Small intestine (tissue), 7 donors: ENCODE results near the gene PPM1J. TPM values are rescaled to one million over a fixed set of nuclear protein-coding genes. Genes with fewer than 3 reads are reported as not detected.
A peak's percentile ranks its signal among the peaks of the same experiment; 100 is the strongest.
"Not testable (repeated sequence)": the region's sequence is repeated elsewhere in the genome, so short reads cannot be mapped to it uniquely, and the experiment has no call there.

Source experiments
- DNase-seq, 2 donors: peaks; one replicate each; pipeline versions ENCODE4 v3.0.0 to v3.0.0-alpha.2; 2013
- FAIRE-seq: peaks from 2 replicates; lab custom pipeline; 2012; peaks lifted over from hg19 to GRCh38; lab: Jason Lieb, UNC
- H3K27ac ChIP-seq, 3 donors: one replicate each; pipeline ENCODE4 v1.5.1; 2013; ENCODE audit warnings: low read length in 2 of 3, mild to moderate bottlenecking in 2 of 3, control low read depth in 1 of 3, inconsistent platforms in 1 of 3, low read depth in 1 of 3, moderate library complexity in 1 of 3
- H3K27me3 ChIP-seq, 3 donors: one replicate each; pipeline ENCODE4 v1.6.1; 2013; ENCODE audit warnings: low read length in 3 of 3, inconsistent platforms in 1 of 3; ENCODE audit not compliant: control insufficient read depth in 3 of 3, insufficient read depth in 3 of 3
- H3K36me3 ChIP-seq, 3 donors: one replicate each; pipeline ENCODE4 v1.6.1; 2013; ENCODE audit warnings: low read length in 3 of 3, inconsistent platforms in 1 of 3, low read depth in 1 of 3, mild to moderate bottlenecking in 1 of 3, moderate library complexity in 1 of 3; ENCODE audit not compliant: control insufficient read depth in 3 of 3, insufficient read depth in 2 of 3
- H3K4me1 ChIP-seq, 3 donors: one replicate each; pipeline ENCODE4 v1.6.1; 2013; ENCODE audit warnings: low read length in 2 of 3, inconsistent platforms in 1 of 3, low read depth in 1 of 3, mild to moderate bottlenecking in 1 of 3, moderate library complexity in 1 of 3; ENCODE audit not compliant: control insufficient read depth in 3 of 3, insufficient read depth in 2 of 3
- H3K4me3 ChIP-seq, 3 donors: one replicate each; pipeline ENCODE4 v1.5.1; 2013; ENCODE audit warnings: low read length in 3 of 3, control low read depth in 1 of 3, inconsistent platforms in 1 of 3, low read depth in 1 of 3, mild to moderate bottlenecking in 1 of 3, moderate library complexity in 1 of 3
- H3K9me3 ChIP-seq, 2 donors: one replicate each; pipeline ENCODE4 v1.6.1; 2013; ENCODE audit warnings: low read depth in 1 of 2, low read length in 1 of 2; ENCODE audit not compliant: control insufficient read depth in 2 of 2, insufficient read depth in 1 of 2
- WGBS, 3 donors: extraction: QIAGEN DNeasy Blood & Tissue Kit; methylation state at CpG; one replicate each; pipeline ENCODE4 v1.1.7; 2013; 5-methylcytosine and 5-hydroxymethylcytosine counted together
- polyA plus RNA-seq, 4 donors: library from polyadenylated mRNA; stranded (reverse) in 3 of 4; unstranded in 1 of 4; fragments of 200-250 nt in 3 of 4; fragments of 120-200 nt in 1 of 4; gene quantifications; one replicate each; pipeline versions ENCODE4 v1.2.1 to v1.2.3, GENCODE V29; 2013
- donor health status: healthy with polysubstance abuse.
- donor health status: control.
- donor health status: control.
- donor health status: Bipolar disorder and iron deficiency.
- donor health status: healthy.

PPM1J gene
- polyA plus RNA-seq, 4 donors = 0.35 to 1.00 TPM; not detected in 2

DNA sequence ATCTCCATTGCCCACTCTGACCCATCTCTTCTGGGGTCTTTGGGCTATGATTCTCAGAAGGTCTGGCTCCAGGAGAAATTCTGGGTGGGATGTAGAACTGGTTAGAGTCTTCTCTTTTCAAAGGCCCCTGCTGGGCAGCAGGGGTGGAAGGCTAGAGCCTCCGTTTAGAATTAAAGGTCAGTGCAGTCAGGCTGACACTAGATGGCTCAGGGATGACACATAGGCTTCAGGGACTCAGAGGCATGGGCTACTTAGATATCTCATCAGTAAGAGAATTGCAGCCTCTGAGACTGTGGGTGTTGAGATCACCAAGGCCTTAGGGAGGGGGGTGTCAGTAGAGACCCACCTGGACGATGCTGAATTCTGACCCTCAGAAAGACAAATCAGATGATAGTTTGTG lies 12.6 kb upstream of the PPM1J start:
- DNase-seq = no peak
- H3K4me1 ChIP-seq = peaks cover 0 to 3% (median 0%) of the 10 kb centered on the region in 3 donors

DNA sequence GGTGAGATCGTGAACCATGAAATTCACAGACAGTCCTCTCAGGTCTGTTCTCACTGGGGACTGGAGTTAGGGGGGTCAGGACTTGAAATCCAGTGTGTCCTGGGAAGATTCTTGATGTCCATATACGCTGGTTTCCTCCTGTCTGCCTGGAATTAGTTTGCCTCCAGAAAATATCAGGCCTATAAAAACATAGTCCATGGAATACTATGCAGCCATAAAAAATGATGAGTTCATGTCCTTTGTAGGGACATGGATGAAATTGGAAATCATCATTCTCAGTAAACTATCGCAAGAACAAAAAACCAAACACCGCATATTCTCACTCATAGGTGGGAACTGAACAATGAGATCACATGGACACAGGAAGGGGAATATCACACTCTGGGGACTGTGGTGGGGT lies 9.1 kb upstream of the PPM1J start:
- not testable (repeated sequence) for DNase-seq, H3K4me1 ChIP-seq, H3K27ac ChIP-seq, H3K9me3 ChIP-seq, H3K36me3 ChIP-seq, H3K27me3 ChIP-seq, FAIRE-seq, H3K4me3 ChIP-seq
- 92 to 95% (median 93%) methylated on average over 2 of the region's 4 CpGs for WGBS, 3 donors

More for the DNA sequence above, 12.6 kb upstream of the PPM1J start:
- no peak overlapping the region for H3K27ac ChIP-seq
- H3K36me3 ChIP-seq = no peaks in the 10 kb centered on the region
- H3K9me3 ChIP-seq = no peaks in the 10 kb centered on the region
- H3K27me3 ChIP-seq = no peaks in the 10 kb centered on the region
- 63 to 66% (median 66%) methylated on average over 2 of the region's 2 CpGs for WGBS, 3 donors
- FAIRE-seq = no peak
- H3K4me3 ChIP-seq = no peak overlapping the region

DNA sequence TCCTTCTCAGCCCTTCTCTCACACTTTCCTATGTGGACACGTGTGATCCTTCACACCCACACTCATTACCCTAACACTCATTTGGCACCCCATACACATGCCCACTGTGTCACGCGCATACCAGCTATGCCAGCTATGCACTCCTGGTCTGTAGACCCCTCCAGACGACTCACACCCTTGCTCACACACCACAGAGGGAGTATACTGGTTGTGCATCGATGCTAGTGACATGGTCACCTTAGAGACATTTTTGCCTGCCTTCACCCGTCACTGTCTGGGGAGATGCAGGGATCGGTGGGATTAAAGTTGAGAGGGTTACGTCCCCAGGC lies 8.3 kb upstream of the PPM1J start:
- WGBS, 3 donors = 81 to 92% (median 83%) methylated on average over 8 of the region's 8 CpGs
- no peak for DNase-seq

DNA sequence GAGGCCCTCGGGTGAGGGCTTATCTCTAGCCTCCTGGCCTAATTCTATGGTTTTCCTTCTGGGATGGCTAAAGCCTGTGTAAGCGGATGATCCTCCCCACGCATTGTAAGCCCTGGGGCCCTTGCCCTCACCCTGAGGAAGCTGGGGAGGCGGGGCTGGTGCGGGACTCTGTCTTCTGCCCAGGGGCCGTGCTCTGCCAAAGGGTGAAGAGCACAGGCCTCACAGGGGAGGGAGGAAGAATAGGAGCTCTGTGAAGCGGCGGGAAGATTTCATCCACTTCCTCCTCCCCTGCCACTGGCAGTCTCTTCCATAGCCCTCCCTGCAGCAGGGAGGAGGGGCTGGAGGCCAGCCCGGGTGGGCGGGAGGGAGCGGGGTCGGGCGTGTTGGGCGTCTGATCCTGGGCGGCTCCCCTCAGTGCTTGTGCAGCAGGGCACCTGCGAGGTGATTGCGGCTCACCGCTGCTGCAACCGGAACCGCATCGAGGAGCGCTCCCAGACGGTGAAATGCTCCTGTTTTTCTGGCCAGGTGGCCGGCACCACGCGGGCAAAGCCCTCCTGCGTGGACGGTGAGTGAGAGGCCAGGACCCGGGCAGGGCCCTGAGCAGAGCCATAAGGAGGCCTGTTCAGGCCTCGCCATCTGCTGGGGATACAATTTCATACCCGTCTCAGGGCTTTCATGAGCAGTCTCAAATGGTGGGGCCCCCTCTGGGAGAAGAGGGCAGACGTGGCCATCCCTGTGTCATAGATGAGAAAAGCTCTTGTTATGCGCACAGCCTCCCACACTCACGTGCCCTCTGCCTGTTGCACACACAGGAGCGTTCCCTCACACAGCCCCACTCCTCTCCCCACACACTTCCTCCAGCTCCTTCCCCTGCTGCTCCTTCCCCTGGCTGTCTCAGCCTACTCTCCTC lies 7.7 kb upstream of the PPM1J start:
- 12 to 18% (median 15%) methylated on average over 29 to 35 of the region's 35 CpGs for WGBS, 3 donors
- peak; percentile 28 to 63 for DNase-seq
- no peak overlapping the region for H3K27ac ChIP-seq
- H3K36me3 ChIP-seq = no peaks in the 10 kb centered on the region
- peak overlapping the region in 1 of 3 donors; percentile 19 for H3K4me3 ChIP-seq
- no peaks in the 10 kb centered on the region for H3K9me3 ChIP-seq
- no peak for FAIRE-seq
- H3K4me1 ChIP-seq = peaks cover 0 to 8% (median 0%) of the 10 kb centered on the region in 3 donors
- peaks cover 0 to 13% (median 0%) of the 10 kb centered on the region in 3 donors for H3K27me3 ChIP-seq

More for the DNA sequence above, 8.3 kb upstream of the PPM1J start:
- no peak for FAIRE-seq
- Histone ChIP-seq H3K4me1 (peaks cover 0 to 8% (median 0%) of the 10 kb centered on the region in 3 donors), H3K27me3 (peaks cover 0 to 13% (median 0%) of the 10 kb centered on the region in 3 donors), H3K36me3 (no peaks in the 10 kb centered on the region), H3K27ac (no peak overlapping the region), H3K9me3 (no peaks in the 10 kb centered on the region), H3K4me3 (no peak overlapping the region)

DNA sequence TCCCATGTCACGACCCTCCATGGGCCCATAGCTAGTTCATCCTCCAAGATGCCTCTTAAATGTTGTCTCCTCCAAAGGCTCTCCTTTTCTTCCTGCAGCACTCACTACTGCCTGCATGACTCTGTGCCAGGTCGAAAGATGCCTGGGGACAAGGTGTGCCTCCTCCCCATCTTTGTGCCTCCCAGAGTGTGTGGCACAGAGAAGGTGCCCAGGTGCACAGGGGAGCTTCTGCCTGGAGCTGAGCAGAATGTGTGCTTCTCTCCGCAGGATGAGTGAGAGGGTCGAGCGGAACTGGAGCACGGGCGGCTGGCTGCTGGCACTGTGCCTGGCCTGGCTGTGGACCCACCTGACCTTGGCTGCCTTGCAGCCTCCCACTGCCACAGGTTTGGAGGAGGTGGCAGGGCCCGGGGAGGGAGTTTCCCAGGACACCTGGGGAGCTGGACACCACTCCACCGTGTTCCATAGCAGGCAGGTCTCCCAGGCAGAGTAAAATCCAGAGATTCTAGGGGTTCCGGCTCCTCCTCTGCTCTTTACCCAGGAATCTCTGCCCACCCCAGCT lies 6.9 kb upstream of the PPM1J start:
- H3K27me3 ChIP-seq = peaks cover 0 to 17% (median 0%) of the 10 kb centered on the region in 3 donors
- no peaks in the 10 kb centered on the region for H3K36me3 ChIP-seq
- no peak overlapping the region for H3K4me3 ChIP-seq
- DNase-seq (no peak), FAIRE-seq (no peak)
- peaks cover 0 to 8% (median 0%) of the 10 kb centered on the region in 3 donors for H3K4me1 ChIP-seq
- H3K9me3 ChIP-seq = no peaks in the 10 kb centered on the region
- WGBS, 3 donors = 69 to 76% (median 70%) methylated on average over 10 of the region's 10 CpGs
- no peak overlapping the region for H3K27ac ChIP-seq

DNA sequence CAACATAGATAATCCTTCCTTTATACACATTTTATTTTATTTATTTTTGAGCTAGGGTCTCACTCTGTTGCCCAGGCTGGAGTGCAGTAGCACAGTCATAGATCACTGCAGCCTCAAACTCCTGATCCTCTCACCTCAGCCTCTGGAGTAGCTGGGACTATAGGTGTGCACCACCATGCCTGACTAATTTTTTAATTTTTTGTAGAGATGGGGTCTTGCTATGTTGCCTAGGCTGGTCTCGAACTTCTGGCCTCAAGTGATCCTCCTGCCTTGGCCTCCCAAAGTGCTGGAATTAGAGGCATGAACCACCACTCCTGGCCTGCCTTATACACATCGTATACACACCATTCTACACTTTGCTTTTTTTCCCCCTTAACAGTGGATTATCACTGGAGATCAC lies 6.2 kb upstream of the PPM1J start:
- not testable (repeated sequence) for H3K27ac ChIP-seq, H3K4me1 ChIP-seq, H3K4me3 ChIP-seq, H3K36me3 ChIP-seq, DNase-seq, FAIRE-seq, H3K9me3 ChIP-seq
- 87 to 96% (median 87%) methylated on average over 2 of the region's 2 CpGs for WGBS, 3 donors
- H3K27me3 ChIP-seq = peaks cover 0 to 17% (median 0%) of the 10 kb centered on the region in 3 donors

DNA sequence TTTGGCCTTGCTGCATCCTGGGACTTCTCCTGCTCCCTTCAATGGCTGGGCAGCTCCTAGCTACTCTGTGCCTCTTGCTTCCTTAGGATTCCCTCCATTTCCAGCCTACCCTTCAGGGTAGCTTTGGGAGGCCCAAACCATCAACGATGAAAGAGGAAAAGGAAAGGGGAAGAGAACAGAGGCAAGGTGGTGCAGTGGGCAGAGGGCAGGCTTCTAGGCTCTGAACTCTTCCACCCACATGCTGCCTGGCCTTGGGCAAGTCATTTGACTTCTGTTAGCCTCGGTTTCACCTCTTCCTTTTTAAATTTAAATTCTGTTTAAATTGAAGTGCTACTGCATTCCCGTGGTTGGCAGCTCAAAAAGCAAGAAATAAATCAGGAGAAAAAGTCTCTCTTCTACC lies 5.7 kb upstream of the PPM1J start:
- Histone ChIP-seq H3K27ac (no peak overlapping the region), H3K4me1 (peaks cover 0 to 8% (median 0%) of the 10 kb centered on the region in 3 donors), H3K9me3 (no peaks in the 10 kb centered on the region), H3K4me3 (no peak overlapping the region), H3K27me3 (peaks cover 0 to 17% (median 0%) of the 10 kb centered on the region in 3 donors), H3K36me3 (no peaks in the 10 kb centered on the region)
- 63 to 77% (median 69%) methylated on average over 3 of the region's 3 CpGs for WGBS, 3 donors
- no peak for DNase-seq
- FAIRE-seq = no peak

DNA sequence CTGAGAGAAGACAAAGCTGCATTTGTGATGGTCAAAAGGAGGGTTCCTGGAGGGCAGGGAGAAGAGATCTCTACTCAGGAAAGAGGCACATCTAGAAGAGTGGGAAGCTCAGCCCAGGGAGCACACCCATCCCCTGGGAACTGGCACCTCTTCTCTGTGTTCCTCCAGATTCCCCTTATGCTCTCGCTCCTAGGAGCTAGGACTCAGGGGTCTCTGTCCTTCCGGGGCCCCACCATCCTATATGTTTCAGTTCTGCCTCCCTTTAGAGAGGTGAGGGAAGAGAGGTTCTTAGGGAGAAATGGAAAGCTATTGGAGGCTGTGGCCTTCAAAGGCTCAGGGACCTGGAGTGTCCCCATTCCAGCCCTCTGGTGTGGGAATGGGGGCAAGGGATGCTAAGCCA lies 4.6 kb upstream of the PPM1J start:
- WGBS, 3 donors = 88 to 96% (median 92%) methylated on average over 2 of the region's 2 CpGs
- no peak for DNase-seq
- Histone ChIP-seq H3K9me3 (no peaks in the 10 kb centered on the region), H3K4me3 (no peak overlapping the region), H3K4me1 (peaks cover 0 to 9% (median 0%) of the 10 kb centered on the region in 3 donors), H3K27ac (no peak overlapping the region), H3K36me3 (no peaks in the 10 kb centered on the region), H3K27me3 (peaks cover 0 to 18% (median 0%) of the 10 kb centered on the region in 3 donors)
- FAIRE-seq = no peak
